Fibroblast of skin of left biceps (primary cell): ENCODE measurements around the gene POLR2C.

Experiments
- DNase-seq, 2 experiments: peaks; one replicate each; pipeline ENCODE4 v3.0.0-alpha.2; 2013; ENCODE audit warnings: low read depth in 2 of 2

The POLR2C gene

GRCh38 chr16:57519796-57520360 is 57.4 kb downstream of the POLR2C start:
- DNase-seq, result peak in 1 of 2 experiments; percentile 14
